H9 (cell line): ENCODE results near the gene CSNK2A2. TPM values are rescaled to one million over a fixed set of nuclear protein-coding genes. Genes with fewer than 3 reads are reported as not detected.
A peak's percentile ranks its signal among the peaks of the same experiment; 100 is the strongest.

Experiments
- DNase-seq: peaks from one replicate; pipeline ENCODE4 v3.0.0-alpha.2; 2017
- H2AFZ ChIP-seq: one replicate; pipeline ENCODE4 v1.6.1; 2013; ENCODE audit warnings: mild to moderate bottlenecking, low read length, control low read depth, moderate library complexity
- H2AK5ac ChIP-seq: 2 replicates; pipeline ENCODE4 v1.6.1; 2013; ENCODE audit warnings: low read length, control low read depth, mixed read lengths; ENCODE audit not compliant: insufficient read length
- H2BK120ac ChIP-seq: one replicate; pipeline ENCODE4 v1.6.1; 2013; ENCODE audit warnings: low read depth, mild to moderate bottlenecking, low read length, control low read depth, inconsistent platforms; ENCODE audit not compliant: poor library complexity, severe bottlenecking
- H2BK12ac ChIP-seq: 2 replicates; pipeline ENCODE4 v1.6.1; 2013; ENCODE audit warnings: low read length, control low read depth, mixed read lengths, low read depth; ENCODE audit not compliant: insufficient read length
- H2BK15ac ChIP-seq: 2 replicates; pipeline ENCODE4 v1.6.1; 2013; ENCODE audit warnings: low read depth, low read length, control low read depth
- H2BK20ac ChIP-seq: one replicate; pipeline ENCODE4 v1.6.1; 2013; ENCODE audit warnings: low read depth, mild to moderate bottlenecking, low read length, control low read depth, inconsistent platforms; ENCODE audit not compliant: poor library complexity, severe bottlenecking
- H2BK5ac ChIP-seq: 2 replicates; pipeline ENCODE4 v1.6.1; 2013; ENCODE audit warnings: low read length, control low read depth, mixed read lengths; ENCODE audit not compliant: insufficient read length
- H3K14ac ChIP-seq: 2 replicates; pipeline ENCODE4 v1.6.1; 2013; ENCODE audit warnings: low read length, control low read depth; ENCODE audit not compliant: insufficient read depth
- H3K18ac ChIP-seq: 2 replicates; pipeline ENCODE4 v1.6.1; 2013; ENCODE audit warnings: low read depth, mild to moderate bottlenecking, mixed read lengths, low read length, control low read depth; ENCODE audit not compliant: insufficient read length
- H3K23ac ChIP-seq: 2 replicates; pipeline ENCODE4 v1.6.1; 2013; ENCODE audit warnings: low read length, control low read depth, mixed read lengths, low read depth; ENCODE audit not compliant: insufficient read length
- H3K23me2 ChIP-seq: 2 replicates; pipeline ENCODE4 v1.6.1; 2013; ENCODE audit warnings: low read depth, mild to moderate bottlenecking, mixed read lengths, low read length, control low read depth; ENCODE audit not compliant: insufficient read length, poor library complexity, severe bottlenecking
- H3K27ac ChIP-seq: 2 replicates; pipeline ENCODE4 v1.5.1; 2013; ENCODE audit warnings: low read length, control low read depth, mixed read lengths, low read depth; ENCODE audit not compliant: insufficient read length
- H3K27me3 ChIP-seq: 2 replicates; pipeline ENCODE4 v1.6.1; 2013; ENCODE audit warnings: low read length, control low read depth, inconsistent platforms; ENCODE audit not compliant: insufficient read depth
- H3K4ac ChIP-seq: 2 replicates; pipeline ENCODE4 v1.6.1; 2013; ENCODE audit warnings: low read depth, mild to moderate bottlenecking, control low read depth, inconsistent platforms, low read length, moderate library complexity
- H3K4me1 ChIP-seq: 2 replicates; pipeline ENCODE4 v1.6.1; 2013; ENCODE audit warnings: low read length, control low read depth, inconsistent platforms; ENCODE audit not compliant: insufficient read depth
- H3K4me2 ChIP-seq: 2 replicates; pipeline ENCODE4 v1.6.1; 2013; ENCODE audit warnings: low read length, control low read depth, mixed read lengths; ENCODE audit not compliant: insufficient read length, insufficient read depth
- H3K56ac ChIP-seq: 2 replicates; pipeline ENCODE4 v1.6.1; 2013; ENCODE audit warnings: low read depth, mild to moderate bottlenecking, mixed read lengths, low read length, control low read depth; ENCODE audit not compliant: insufficient read length
- H3K79me1 ChIP-seq: 2 replicates; pipeline ENCODE4 v1.6.1; 2013; ENCODE audit warnings: low read depth, mild to moderate bottlenecking, moderate library complexity, low read length, control low read depth, inconsistent platforms; ENCODE audit not compliant: insufficient read depth, poor library complexity, severe bottlenecking
- H3K79me2 ChIP-seq: 2 replicates; pipeline ENCODE4 v1.6.1; 2013; ENCODE audit warnings: low read length, control low read depth, inconsistent platforms; ENCODE audit not compliant: insufficient read depth
- H3K9ac ChIP-seq: 2 replicates; pipeline ENCODE4 v1.6.1; 2013; ENCODE audit warnings: low read length, control low read depth, mixed read lengths; ENCODE audit not compliant: insufficient read length; ENCODE audit errors: extremely low read depth
- H3K9me3 ChIP-seq: one replicate; pipeline ENCODE4 v1.6.1; 2013; ENCODE audit warnings: low read depth, low read length, inconsistent platforms; ENCODE audit not compliant: control insufficient read depth
- H3T11ph ChIP-seq: one replicate; pipeline ENCODE4 v1.6.1; 2013; ENCODE audit warnings: mild to moderate bottlenecking, low read length, control low read depth, inconsistent platforms
- H4K20me1 ChIP-seq: one replicate; pipeline ENCODE4 v1.6.1; 2013; ENCODE audit not compliant: control insufficient read depth, insufficient read length, insufficient read depth
- H4K5ac ChIP-seq: 2 replicates; pipeline ENCODE4 v1.6.1; 2013; ENCODE audit warnings: low read depth, mild to moderate bottlenecking, mixed read lengths, low read length, control low read depth; ENCODE audit not compliant: insufficient read length
- H4K8ac ChIP-seq: replicated peaks from 2 replicates; pipeline ENCODE4 v1.6.1; 2013; ENCODE audit warnings: low read length, control low read depth, mixed read lengths, low read depth; ENCODE audit not compliant: insufficient read length
- H4K91ac ChIP-seq: 2 replicates; pipeline ENCODE4 v1.6.1; 2013; ENCODE audit warnings: low read depth, mild to moderate bottlenecking, moderate library complexity, mixed read lengths, low read length, control low read depth; ENCODE audit not compliant: insufficient read length
- H3K27ac Mint-ChIP-seq, 3 experiments: 2 replicates in 2 of 3; 3 replicates in 1 of 3; pipeline ENCODE4 v1.8.0; 2020 to 2021; ENCODE audit warnings: mixed read lengths in 3 of 3, mild to moderate bottlenecking in 1 of 3, moderate library complexity in 1 of 3
- H3K27me3 Mint-ChIP-seq: 2 replicates; pipeline ENCODE4 v1.8.0; 2021; ENCODE audit warnings: low read depth, mild to moderate bottlenecking, moderate library complexity, mixed read lengths
- H3K36me3 Mint-ChIP-seq, 3 experiments: 2 replicates in 2 of 3; 3 replicates in 1 of 3; pipeline ENCODE4 v1.8.0; 2020 to 2021; ENCODE audit warnings: low read depth in 3 of 3, mixed read lengths in 3 of 3; ENCODE audit not compliant: insufficient read depth in 1 of 3
- H3K4me1 Mint-ChIP-seq, 2 experiments: 2 replicates each; pipeline ENCODE4 v1.8.0; 2020; ENCODE audit warnings: mixed read lengths in 2 of 2
- H3K4me3 Mint-ChIP-seq, 2 experiments: 2 replicates in 1 of 2; 3 replicates in 1 of 2; pipeline ENCODE4 v1.8.0; 2020 to 2021; ENCODE audit warnings: mild to moderate bottlenecking in 2 of 2, mixed read lengths in 2 of 2, moderate library complexity in 1 of 2
- H3K9me3 Mint-ChIP-seq, 2 experiments: 2 replicates in 1 of 2; 3 replicates in 1 of 2; pipeline ENCODE4 v1.8.0; 2020; ENCODE audit warnings: mild to moderate bottlenecking in 2 of 2, mixed read lengths in 2 of 2, moderate library complexity in 1 of 2
- WGBS: extraction: QIAGEN DNeasy Blood & Tissue Kit; methylation state at CpG from one replicate; pipeline ENCODE4 v1.1.7; 2013; ENCODE audit warnings: missing lambda C conversion rate, low lambda C conversion rate, mixed read lengths; ENCODE audit not compliant: insufficient read length; ENCODE audit errors: extremely low coverage; 5-methylcytosine and 5-hydroxymethylcytosine counted together
- total RNA-seq: library from RNA; stranded (reverse); gene quantifications from 2 replicates; pipeline ENCODE4 v1.2.1, GENCODE V29; 2021
- TF ChIP-seq, protein P1 (sequence below): fragments of 200-600 bp; sonication (generic); conservative IDR thresholded peaks from 3 replicates; pipeline ENCODE4 v1.8.0; 2021; ENCODE audit warnings: antibody characterized with exemption, mild to moderate bottlenecking

CSNK2A2 gene
- total RNA-seq, 1 experiment from 2014 or later, result 134 TPM

DNA sequence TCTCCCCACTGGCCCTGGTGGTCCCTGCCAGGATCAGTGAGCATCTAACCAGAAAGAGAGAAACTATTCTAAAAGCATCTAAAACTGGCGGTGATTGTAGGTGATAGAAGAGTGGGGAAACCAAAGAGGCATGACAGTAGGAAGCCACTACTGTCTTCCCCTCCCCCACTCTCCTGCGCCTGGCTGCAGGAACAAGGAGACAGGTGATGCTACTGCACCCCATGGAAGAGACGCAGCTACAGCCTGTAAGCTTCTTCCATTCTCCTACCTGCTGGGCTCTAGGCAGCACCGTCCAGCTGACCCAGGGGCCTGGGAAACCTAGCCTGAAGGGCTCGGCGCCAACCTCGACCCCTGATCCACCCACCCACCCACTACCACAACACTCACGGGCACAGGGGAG lies 32.4 kb upstream of the CSNK2A2 start:
- Histone ChIP-seq H3K27me3 (no peaks in the 10 kb centered on the region), H4K91ac (no peak overlapping the region), H3K23me2 (no peaks in the 10 kb centered on the region), H4K20me1 (no peaks in the 10 kb centered on the region), H3K9me3 (no peaks in the 10 kb centered on the region), H3K9ac (no peak overlapping the region), H2BK20ac (no peak overlapping the region), H4K5ac (no peak overlapping the region), H3K18ac (no peak overlapping the region), H3K14ac (no peak overlapping the region), H2BK12ac (no peak overlapping the region), H3K79me2 (no peaks in the 10 kb centered on the region), H2BK15ac (0 out of 2 replicates have a peak overlapping the region, but pooled peaks have one; percentile 57), H2BK120ac (no peak overlapping the region), H3T11ph (no peak overlapping the region), H3K79me1 (no peaks in the 10 kb centered on the region), H2BK5ac (no peak overlapping the region), H3K4me2 (no peak overlapping the region), H3K4ac (no peak overlapping the region), H4K8ac (no peak overlapping the region), H3K27ac (no peak overlapping the region), H2AK5ac (no peak overlapping the region), H3K4me1 (peaks cover 4% of the 10 kb centered on the region; the same call in 1 of the 2 replicates), H3K23ac (no peak overlapping the region), H3K56ac (no peak overlapping the region), H2AFZ (no peak overlapping the region)
- no peak for DNase-seq
- peaks cover 9 to 13% of the 10 kb centered on the region in 2 experiments for H3K4me1 Mint-ChIP-seq
- peaks cover 10% of the 10 kb centered on the region for H3K27me3 Mint-ChIP-seq
- H3K36me3 Mint-ChIP-seq, result no peaks in the 10 kb centered on the region
- H3K9me3 Mint-ChIP-seq, result no peaks in the 10 kb centered on the region
- H3K27ac Mint-ChIP-seq, result peak overlapping the region in 1 of 3 experiments; percentile 27; a peak in 1 of 7 replicates
- WGBS, result no CpG with 5 or more reads among the region's 8 CpGs
- H3K4me3 Mint-ChIP-seq, result no peak overlapping the region; a peak in 1 of 5 replicates
- TF ChIP-seq, protein P1, sequence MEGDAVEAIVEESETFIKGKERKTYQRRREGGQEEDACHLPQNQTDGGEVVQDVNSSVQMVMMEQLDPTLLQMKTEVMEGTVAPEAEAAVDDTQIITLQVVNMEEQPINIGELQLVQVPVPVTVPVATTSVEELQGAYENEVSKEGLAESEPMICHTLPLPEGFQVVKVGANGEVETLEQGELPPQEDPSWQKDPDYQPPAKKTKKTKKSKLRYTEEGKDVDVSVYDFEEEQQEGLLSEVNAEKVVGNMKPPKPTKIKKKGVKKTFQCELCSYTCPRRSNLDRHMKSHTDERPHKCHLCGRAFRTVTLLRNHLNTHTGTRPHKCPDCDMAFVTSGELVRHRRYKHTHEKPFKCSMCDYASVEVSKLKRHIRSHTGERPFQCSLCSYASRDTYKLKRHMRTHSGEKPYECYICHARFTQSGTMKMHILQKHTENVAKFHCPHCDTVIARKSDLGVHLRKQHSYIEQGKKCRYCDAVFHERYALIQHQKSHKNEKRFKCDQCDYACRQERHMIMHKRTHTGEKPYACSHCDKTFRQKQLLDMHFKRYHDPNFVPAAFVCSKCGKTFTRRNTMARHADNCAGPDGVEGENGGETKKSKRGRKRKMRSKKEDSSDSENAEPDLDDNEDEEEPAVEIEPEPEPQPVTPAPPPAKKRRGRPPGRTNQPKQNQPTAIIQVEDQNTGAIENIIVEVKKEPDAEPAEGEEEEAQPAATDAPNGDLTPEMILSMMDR, result no peak
